HG03280 (cell line): ENCODE measurements around the gene NDUFS8.

Experiments used
- ATAC-seq: cut with Tn5 transposase; IDR thresholded peaks from one replicate; pipeline ENCODE4 v1.9.1; 2021; ENCODE audit warnings: mild to moderate bottlenecking, moderate library complexity; ENCODE audit not compliant: unreplicated experiment

NDUFS8 gene

DNA sequence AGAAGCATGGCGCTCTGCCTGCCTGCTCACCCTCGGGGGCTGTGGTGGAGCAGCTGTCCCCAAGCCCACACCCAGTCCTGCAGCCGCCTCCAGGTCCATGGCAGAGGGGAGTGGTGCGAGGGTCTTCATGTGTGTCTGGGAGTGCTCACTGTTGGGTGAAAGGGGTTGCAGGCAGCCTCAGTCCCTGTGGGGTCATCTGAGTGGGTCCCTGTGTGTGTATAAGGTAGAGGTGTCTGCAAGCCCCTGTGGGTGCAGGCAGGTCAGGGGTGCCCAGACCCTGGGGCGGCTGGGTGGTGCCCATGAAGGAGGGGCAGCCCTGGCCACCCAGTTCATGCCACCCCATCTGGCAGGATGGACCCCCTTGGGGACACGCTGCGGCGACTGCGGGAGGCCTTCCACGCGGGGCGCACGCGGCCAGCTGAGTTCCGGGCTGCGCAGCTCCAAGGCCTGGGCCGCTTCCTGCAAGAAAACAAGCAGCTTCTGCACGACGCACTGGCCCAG, 15.5 kb upstream of the NDUFS8 start:
- no peak for ATAC-seq

DNA sequence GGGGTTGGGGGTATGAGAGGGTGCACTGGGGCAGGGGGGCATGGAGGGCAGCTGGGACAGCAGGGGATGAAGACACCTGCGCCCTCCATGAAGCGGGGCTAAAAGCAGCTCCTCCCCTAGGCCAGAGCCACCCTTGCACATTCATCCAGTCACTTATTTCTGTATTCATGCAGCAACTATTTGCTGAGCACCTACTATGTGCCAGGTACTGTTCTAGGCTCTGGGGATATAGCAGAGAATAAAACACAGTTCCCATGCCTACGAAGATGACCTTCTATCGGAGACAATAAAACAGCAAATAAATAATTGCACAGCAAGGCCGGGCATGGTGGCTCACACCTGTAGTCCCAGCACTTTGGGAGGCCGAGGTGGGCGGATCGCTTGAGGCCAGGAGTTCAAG, 15.0 kb upstream of the NDUFS8 start:
- ATAC-seq = no peak

DNA sequence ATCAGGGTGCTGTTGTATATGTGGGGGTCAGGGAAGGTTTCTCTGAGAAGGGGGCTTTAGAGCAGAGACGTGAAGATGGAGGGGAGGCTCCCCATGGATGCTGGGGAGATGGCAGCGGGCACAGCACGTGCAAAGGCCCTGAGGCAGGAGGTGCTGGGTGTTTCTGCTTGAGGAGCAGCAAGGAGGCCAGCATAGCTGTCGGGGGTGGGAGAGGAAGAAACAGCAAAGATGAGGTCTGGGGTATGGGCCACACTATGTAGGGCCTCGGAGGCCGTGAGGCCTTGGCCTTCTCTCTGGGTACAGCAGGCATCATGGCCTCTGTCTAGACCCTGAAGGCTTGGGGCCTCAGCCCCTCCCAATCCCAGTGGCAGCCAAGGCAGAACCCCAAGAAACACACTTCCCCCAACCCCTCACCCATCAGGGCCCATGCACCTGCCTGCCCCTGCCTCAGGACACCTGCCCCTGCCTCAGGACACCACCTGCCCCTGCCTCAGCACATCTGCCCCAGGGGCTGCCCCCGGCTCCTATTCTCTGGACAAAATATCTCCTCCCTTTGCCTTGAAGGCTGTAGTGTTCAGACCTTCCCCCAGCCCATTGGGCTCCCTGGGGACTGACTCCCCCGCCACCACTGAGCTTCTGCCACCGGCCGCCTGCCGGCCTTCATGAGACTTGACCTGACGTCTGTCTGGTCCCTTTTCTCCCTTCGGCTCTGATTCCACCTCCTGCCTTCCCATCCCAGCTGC, 14.1 kb upstream of the NDUFS8 start:
- no peak for ATAC-seq

DNA sequence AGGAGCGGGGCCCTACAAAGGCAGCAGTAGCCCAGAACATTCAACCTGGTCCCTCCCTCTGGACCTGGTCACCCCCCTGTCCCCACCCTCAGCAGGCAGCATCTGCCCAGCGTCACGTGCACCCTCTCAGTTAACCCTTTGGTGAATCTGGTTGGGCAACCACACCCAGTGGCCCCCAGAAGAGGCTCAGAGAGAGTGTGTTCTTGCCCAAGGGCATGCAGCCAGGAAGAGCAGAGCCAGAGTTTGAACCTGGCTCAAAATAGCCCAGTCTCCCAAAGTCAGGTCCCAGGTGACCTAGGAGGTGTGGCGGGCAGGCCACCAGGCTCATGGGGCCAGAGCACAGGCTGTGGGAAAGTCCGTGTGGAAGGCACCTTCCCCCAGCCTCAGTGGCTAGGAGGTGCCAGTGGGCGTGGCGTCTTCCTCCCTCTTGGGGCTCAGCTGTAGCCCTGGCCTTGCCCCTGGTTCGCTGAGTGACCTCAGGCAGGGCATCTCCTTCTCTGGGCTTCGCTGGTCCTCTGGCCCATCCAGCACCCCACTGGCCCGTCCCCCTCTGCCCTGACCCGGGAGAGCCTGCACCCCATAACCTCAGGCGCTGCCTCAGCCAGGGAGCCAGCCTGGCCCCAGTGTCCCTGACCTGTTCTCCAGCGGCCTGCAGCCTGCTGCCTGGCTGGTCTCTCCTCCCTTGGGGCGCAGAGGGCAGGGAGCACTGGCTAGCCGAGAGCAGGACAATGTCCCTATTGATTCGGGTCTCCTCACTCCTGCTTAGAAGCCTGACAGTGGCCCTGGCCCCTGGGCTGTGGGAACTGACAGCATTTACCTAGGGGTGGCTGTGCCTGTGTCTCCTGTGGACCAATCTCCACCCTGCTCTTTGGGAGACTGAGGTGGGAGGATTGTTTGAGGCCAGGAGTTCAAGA, 13.3 kb upstream of the NDUFS8 start:
- no peak for ATAC-seq

DNA sequence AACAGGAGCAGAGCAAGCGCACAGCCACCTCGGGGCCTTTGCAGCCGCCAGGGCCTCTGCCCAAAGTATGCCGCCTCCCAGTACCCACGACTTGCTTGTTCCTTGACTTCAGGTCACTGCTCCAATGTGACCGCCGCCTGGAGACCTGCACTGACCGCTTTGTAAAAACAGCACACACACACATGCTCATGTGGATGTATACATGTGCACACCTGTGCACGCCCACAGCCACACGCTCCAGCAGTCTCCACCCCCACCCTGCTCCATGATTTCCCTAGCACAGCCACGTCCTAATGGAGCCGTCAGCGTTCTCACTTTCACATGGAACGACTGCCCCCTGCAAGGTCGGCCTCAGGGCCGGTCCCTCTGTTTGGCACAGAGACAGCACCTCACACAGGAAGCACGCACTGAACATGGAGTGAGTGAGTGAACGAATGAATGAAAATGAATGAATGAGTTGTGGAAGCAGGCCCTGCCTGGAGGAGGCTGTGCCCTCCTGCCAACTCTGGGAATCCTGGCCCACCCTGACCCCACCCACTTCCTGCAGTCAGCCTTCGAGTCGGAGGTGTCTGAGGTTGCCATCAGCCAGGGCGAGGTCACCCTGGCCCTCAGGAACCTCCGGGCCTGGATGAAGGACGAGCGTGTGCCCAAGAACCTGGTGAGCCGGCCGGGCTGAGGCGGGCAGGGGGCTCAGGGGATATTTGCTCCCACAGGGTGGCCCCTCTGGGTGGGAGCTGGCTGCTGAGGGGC, 12.3 kb upstream of the NDUFS8 start:
- ATAC-seq = no peak

DNA sequence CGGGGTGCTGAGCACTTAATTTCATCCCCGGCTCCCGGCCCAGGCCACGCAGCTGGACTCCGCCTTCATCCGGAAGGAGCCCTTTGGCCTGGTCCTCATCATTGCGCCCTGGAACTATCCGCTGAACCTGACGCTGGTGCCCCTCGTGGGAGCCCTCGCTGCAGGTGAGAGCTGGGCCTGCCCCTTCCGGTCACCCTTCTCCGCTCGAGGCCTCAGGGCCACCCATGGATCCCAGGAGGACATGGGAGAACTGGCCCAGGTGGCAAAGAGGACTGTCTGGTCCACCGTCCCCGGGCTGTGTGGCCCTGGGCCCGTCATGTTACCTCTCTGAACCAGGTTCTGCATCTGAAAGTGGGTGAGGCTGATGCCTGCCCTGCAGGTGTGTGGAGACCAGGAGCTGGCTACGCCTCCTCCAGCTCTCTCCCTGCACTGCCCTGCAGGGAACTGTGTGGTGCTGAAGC, 11.7 kb upstream of the NDUFS8 start:
- no peak for ATAC-seq

DNA sequence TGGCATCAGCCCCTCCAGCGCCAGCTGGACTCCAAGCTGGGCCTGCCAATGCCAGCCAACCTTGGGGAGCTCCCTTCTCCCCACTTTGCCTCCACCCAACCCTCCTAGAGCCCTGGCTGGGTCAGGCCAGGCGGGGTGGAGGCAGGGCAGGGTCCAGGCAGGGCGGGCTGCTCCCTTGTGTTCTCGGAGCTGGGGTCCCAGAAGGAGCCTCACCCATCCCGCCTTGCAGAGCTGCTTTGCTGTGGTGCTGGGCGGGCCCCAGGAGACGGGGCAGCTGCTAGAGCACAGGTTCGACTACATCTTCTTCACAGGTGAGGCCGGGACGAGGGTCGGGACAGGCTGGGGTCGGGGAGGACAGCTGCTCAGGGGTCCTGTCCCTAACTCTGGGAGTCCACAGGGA, 11.0 kb upstream of the NDUFS8 start:
- ATAC-seq = no peak

DNA sequence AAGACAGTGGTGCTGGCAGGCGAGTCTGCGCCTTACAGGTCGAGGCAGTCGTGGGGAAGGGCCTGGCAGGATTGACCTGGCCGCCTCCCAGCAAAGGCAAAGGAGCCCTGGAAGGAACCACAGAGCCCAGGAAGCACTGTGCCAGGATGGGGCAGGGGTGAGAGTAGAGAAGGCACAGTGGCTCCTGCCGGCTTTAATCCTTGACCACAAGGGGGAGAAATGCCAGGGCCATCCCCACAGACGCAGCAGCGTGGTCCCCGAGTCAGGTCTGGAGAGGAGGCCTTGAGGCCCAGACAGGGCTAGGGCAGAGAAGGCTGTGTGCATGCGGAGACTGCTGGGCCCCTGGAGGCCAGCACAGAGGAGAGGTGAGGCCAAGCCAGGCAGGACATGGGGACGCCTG, 9.9 kb upstream of the NDUFS8 start:
- ATAC-seq = no peak

DNA sequence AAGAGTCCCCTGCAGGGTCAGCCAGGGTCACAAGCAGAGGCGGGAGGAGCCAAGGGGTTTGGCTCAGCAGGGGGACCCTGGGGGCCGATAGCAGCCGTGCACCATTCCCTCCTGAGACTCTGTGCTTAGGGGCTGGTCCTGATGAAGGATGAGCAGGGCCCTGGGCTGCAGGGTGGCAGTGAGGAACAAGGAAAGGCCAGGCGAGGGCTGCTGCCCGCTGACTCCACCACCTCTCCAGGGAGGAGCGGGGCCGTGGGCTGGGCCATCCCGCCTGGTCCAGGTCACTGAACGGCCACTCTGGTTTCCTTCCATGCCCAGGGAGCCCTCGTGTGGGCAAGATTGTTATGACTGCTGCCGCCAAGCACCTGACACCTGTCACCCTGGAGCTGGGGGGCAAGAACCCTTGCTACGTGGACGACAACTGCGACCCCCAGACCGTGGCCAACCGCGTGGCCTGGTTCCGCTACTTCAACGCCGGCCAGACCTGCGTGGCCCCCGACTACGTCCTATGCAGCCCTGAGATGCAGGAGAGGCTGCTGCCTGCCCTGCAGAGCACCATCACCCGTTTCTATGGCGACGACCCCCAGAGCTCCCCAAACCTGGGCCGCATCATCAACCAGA, 9.2 kb upstream of the NDUFS8 start:
- no peak for ATAC-seq

DNA sequence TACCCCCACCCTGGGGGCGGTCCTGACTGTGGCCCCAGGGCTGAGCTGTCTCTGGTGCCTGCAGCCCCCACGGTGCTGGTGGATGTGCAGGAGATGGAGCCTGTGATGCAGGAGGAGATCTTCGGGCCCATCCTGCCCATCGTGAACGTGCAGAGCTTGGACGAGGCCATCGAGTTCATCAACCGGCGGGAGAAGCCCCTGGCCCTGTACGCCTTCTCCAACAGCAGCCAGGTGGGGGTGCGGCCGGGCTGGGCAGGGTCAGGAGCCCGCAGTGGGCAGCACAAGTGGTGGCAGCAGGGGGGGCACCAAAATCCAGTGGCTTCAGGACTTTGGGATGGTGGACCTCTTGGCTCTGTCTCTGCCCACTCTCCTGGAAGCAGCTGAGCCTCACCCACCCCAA, 8.0 kb upstream of the NDUFS8 start:
- no peak for ATAC-seq

DNA sequence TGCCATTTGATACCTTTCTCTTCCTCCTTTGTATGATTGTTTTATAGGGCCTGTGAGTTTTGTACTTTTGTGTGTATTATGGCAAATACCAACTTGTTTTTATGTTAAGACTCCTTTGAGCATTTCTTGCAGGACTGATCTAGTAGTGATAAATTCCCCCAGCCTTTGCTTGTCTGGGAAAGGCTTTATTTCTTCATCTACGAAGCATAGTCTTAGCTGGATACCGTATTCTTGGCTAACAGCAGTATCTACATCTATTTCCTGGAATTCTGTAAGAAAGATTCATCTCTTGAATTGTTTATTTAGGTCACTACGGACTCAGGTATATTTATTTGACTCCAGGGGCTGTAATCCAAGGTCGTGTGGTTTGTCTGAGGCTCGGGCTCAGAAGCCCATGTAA, 6.0 kb upstream of the NDUFS8 start:
- ATAC-seq = no peak

DNA sequence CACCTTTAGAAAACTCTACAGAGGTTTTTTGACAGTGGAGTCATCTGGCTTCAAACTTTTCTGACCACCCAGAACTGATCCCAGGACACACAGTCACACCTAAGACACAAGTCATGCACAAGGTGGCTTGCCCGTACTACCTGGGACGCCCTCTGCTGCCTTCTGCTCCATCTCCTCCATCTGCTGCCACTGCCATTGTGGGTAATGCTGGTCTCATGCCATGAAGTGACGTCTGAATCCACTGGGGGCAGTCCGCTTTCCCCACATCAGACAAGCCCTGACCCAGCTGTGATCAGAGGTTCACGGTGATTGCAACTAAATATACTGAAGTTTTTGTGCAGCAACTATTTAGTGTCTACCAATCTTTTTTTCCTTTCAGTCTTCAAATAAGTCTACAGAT, 5.4 kb upstream of the NDUFS8 start:
- ATAC-seq = no peak

DNA sequence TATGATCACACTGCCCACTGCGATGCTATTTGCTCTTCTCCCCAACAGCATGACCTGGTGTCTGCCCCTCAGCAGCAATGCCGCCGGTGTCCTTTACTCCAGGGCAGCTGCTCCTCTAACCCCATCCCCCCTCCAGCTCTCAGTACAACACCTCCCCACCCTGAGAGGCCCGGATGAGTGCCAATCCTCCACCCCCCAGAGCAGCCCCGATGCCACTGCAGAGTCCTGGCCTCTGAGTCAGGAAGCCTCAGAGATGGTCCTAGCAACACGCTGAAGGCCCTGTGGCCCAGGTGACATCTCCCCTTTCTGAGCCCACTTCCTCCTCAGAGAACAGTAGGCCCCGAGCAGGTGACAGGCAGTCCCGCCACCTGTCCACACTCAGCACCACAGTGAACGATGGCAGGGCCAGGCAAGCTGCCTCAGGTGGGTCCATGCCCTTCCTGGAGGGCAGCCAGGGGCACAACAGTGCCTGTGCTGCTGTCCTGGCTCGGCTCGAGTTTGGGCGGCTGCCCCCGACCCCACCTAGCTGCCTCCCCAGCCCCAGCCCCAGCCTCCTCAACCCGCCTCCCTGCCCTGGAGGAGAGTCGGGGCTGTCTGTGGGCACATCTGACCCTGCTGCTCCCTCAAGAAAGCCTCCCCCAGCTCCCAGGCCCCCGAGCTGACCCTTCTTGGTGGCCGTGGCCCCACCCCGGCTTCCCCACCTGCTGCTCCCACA, 3.9 kb upstream of the NDUFS8 start:
- no peak for ATAC-seq

DNA sequence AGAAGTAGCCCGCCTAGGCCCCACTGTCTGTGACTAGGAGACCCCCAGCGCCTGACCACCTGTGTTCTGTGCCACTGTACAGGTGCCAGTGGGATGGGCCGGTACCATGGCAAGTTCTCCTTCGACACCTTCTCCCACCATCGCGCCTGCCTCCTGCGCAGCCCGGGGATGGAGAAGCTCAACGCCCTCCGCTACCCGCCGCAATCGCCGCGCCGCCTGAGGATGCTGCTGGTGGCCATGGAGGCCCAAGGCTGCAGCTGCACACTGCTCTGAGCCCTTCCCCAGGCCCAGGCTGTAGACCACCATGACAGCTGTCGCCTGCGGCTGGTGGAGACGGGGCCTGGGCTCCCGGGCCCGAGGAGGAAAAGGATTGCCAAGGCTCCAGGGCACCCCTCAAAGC, 2.8 kb upstream of the NDUFS8 start:
- ATAC-seq = no peak

DNA sequence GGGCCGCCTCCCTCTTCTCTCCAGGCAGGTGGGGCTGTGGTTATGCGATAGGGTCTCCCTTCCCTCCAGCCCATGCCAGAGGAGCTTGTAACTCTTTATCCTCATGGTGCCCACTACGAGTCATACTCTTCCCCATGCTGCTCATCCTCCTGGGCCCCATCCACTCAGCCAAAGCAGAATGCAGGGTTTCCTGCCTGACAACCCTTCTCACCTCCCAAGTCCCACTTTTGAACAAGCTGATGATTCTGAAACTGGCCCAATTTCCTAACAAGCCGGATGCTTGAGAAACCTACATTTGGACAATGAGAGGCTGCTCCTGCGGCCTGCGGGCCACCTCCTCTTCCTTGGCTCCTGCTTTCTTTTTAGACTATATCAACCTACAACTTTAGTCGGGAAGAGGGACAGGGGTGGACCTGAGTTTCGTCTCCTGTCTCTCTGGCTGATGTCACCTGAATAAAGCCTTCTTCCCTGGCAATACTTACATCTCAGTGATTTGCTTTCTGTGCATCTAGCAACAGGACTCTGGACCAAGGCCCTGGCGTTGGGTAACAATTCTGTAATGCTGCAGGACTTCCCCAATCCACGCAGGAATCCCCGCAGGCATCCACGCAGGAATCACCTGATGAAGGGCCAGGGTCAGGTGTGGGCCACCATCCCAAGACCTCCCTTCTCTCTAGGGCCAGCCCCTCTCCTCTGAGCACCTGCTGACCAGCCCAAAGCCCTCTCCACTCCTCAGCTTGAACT, 1.5 kb upstream of the NDUFS8 start:
- no peak for ATAC-seq

DNA sequence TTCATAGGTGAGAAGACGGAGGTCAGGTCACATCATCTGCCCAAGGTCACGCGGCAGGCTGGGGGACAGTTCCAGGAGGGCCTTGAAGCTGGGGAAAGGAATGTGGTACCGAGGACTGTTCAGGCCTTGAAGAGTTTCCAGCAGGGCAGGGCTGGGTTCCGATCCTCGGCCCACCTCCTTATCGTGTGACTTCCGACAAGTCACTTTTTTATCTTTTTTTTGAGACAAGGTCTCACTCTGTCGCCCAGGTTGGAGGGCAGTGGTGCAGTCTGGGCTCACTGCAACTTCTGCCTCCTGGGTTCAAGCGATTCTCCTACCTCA, 623 bp downstream of the NDUFS8 start:
- no peak for ATAC-seq

DNA sequence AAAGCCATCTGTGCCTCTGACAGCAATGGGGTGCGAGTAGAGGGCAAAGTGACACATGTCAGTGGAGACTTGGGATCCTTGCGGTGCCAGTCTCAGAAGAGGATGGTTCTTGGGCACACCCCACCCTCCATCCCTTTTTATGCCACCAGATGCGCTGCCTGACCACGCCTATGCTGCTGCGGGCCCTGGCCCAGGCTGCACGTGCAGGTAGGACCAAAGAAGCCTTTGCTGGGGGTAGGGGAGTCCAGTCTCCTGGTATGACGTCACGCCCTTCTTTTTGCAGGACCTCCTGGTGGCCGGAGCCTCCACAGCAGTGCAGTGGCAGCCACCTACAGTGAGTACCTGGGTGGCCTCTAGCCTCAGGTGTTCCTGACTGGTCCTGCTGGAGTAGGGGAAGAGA, 1.5 kb downstream of the NDUFS8 start:
- no peak for ATAC-seq

DNA sequence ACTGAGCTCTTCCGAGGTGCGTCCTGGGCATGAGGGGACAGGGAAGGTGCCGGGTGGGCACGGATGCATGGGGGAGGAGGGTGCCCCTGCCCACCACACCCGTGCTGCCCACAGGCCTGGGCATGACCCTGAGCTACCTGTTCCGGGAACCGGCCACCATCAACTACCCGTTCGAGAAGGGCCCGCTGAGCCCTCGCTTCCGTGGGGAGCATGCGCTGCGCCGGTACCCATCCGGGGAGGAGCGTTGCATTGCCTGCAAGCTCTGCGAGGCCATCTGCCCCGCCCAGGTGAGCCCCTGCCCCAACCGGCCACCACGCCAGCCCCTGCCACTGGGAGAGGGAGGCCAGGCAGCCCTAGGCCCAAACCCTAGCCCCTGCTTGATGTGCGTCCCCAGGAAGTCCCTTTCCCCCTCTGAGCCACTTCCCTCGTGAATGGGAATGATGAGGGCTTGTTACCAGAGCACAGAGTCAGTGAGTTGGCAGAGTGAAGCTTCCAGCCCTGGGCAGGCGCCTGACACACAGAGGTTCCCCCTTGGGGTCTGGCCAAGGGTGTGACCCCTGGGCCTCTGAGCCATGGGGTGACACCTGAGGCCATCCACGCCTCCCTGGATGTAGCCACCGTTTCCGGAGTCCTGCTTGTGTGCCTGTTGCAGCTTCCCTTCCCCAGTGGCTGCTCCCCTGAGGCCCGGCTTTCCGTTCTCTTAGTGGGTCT, 2.7 kb downstream of the NDUFS8 start:
- no peak for ATAC-seq

DNA sequence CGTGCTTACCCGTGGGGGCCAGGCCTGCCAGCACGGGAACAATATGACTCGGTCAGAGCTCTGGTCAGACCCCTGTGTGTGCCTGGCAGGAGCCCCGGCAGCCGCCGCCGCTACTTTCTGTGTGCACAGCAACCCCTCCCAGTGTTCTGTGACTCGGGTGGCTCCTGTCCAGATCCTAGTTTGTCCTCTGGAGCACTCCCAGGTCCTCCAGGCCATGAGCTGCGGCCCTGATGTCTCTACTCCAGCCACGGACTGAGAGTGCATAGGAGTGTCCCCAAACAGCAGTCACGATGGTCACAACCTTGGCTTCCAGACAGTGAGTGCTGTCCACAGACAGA, 3.2 kb downstream of the NDUFS8 start:
- no peak for ATAC-seq
